HUES48 (cell line): ENCODE results near the gene TEX19.
"Not testable (repeated sequence)": the region's sequence is repeated elsewhere in the genome, so short reads cannot be mapped to it uniquely, and the experiment has no call there.

Experiments used
- H3K27ac ChIP-seq: one replicate; pipeline ENCODE4 v1.7.0; 2013; ENCODE audit warnings: low read depth, low read length, inconsistent platforms
- H3K27me3 ChIP-seq: 2 replicates; pipeline ENCODE4 v1.6.1; 2013; ENCODE audit warnings: mild to moderate bottlenecking, low read length; ENCODE audit not compliant: control insufficient read depth, insufficient read depth
- H3K36me3 ChIP-seq: 2 replicates; pipeline ENCODE4 v1.6.1; 2013; ENCODE audit warnings: low read length; ENCODE audit not compliant: control insufficient read depth, insufficient read depth
- H3K4me1 ChIP-seq: 2 replicates; pipeline ENCODE4 v1.6.1; 2013; ENCODE audit warnings: mild to moderate bottlenecking, low read length; ENCODE audit not compliant: control insufficient read depth, insufficient read depth
- H3K4me3 ChIP-seq: 2 replicates; pipeline ENCODE4 v1.5.1; 2013; ENCODE audit warnings: mild to moderate bottlenecking, low read depth, low read length
- H3K9ac ChIP-seq: 2 replicates; pipeline ENCODE4 v1.6.1; 2013; ENCODE audit warnings: mild to moderate bottlenecking, low read depth, low read length, moderate library complexity
- H3K9me3 ChIP-seq: 2 replicates; pipeline ENCODE4 v1.6.1; 2013; ENCODE audit warnings: low read length; ENCODE audit not compliant: control insufficient read depth, insufficient read depth

TEX19 gene

GRCh38 chr17:82351713-82352488, 7.1 kb upstream of the TEX19 start:
- Histone ChIP-seq H3K4me3 (no peak overlapping the region), H3K4me1 (no peaks in the 10 kb centered on the region; the same call in 1 of the 2 replicates), H3K36me3 (no peaks in the 10 kb centered on the region), H3K27ac (no peak overlapping the region), H3K9me3 (no peaks in the 10 kb centered on the region), H3K9ac (no peak overlapping the region), H3K27me3 (no peaks in the 10 kb centered on the region)

- no peaks in the 10 kb centered on the region for H3K9me3 ChIP-seq
- no peaks in the 10 kb centered on the region; the same call in 1 of the 2 replicates for H3K4me1 ChIP-seq
- H3K4me3 ChIP-seq = no peak overlapping the region
- H3K27me3 ChIP-seq = no peaks in the 10 kb centered on the region
- no peak overlapping the region for H3K27ac ChIP-seq
- H3K9ac ChIP-seq = no peak overlapping the region
- no peaks in the 10 kb centered on the region for H3K36me3 ChIP-seq
These were observed 5.6 kb upstream of the TEX19 start for GRCh38 chr17:82353484-82353883.

- H3K36me3 ChIP-seq = no peaks in the 10 kb centered on the region
- no peaks in the 10 kb centered on the region; the same call in 1 of the 2 replicates for H3K4me1 ChIP-seq
- no peaks in the 10 kb centered on the region for H3K9me3 ChIP-seq
These were observed 4.2 kb upstream of the TEX19 start for GRCh38 chr17:82354804-82355308.

GRCh38 chr17:82355770-82356427, 3.1 kb upstream of the TEX19 start:
- peaks cover 4% of the 10 kb centered on the region; the same call in 1 of the 2 replicates for H3K27me3 ChIP-seq
- H3K9me3 ChIP-seq = no peaks in the 10 kb centered on the region
- no peak overlapping the region for H3K27ac ChIP-seq
- no peak overlapping the region for H3K9ac ChIP-seq
- no peaks in the 10 kb centered on the region; the same call in 1 of the 2 replicates for H3K4me1 ChIP-seq
- H3K4me3 ChIP-seq = no peak overlapping the region
- no peaks in the 10 kb centered on the region for H3K36me3 ChIP-seq

More at GRCh38 chr17:82354804-82355308, 4.2 kb upstream of the TEX19 start:
- peaks cover 4% of the 10 kb centered on the region; the same call in 1 of the 2 replicates for H3K27me3 ChIP-seq
- H3K4me3 ChIP-seq = no peak overlapping the region
- no peak overlapping the region for H3K9ac ChIP-seq
- H3K27ac ChIP-seq = no peak overlapping the region

GRCh38 chr17:82356845-82357355, 2.1 kb upstream of the TEX19 start:
- H3K27ac ChIP-seq = no peak overlapping the region

GRCh38 chr17:82357394-82357793, 1.7 kb upstream of the TEX19 start:
- Histone ChIP-seq H3K27ac (no peak overlapping the region), H3K9ac (no peak overlapping the region), H3K4me1 (no peaks in the 10 kb centered on the region; the same call in 1 of the 2 replicates)

More at GRCh38 chr17:82356845-82357355, 2.1 kb upstream of the TEX19 start:
- Histone ChIP-seq H3K9me3 (no peaks in the 10 kb centered on the region), H3K4me1 (no peaks in the 10 kb centered on the region; the same call in 1 of the 2 replicates), H3K9ac (no peak overlapping the region), H3K36me3 (no peaks in the 10 kb centered on the region), H3K4me3 (no peak overlapping the region), H3K27me3 (peaks cover 4% of the 10 kb centered on the region; the same call in 1 of the 2 replicates)

GRCh38 chr17:82359451-82360074, 516 bp downstream of the TEX19 start:
- not testable (repeated sequence) for H3K4me1 ChIP-seq, H3K36me3 ChIP-seq, H3K27ac ChIP-seq, H3K4me3 ChIP-seq, H3K9ac ChIP-seq, H3K27me3 ChIP-seq, H3K9me3 ChIP-seq

More at GRCh38 chr17:82357394-82357793, 1.7 kb upstream of the TEX19 start:
- Histone ChIP-seq H3K36me3 (no peaks in the 10 kb centered on the region), H3K9me3 (no peaks in the 10 kb centered on the region), H3K4me3 (no peak overlapping the region), H3K27me3 (peaks cover 4% of the 10 kb centered on the region; the same call in 1 of the 2 replicates)

GRCh38 chr17:82361885-82362633, 3.0 kb downstream of the TEX19 start:
- Histone ChIP-seq H3K36me3 (no peaks in the 10 kb centered on the region), H3K27me3 (peaks cover 4% of the 10 kb centered on the region; the same call in 1 of the 2 replicates), H3K4me1 (no peaks in the 10 kb centered on the region), H3K27ac (no peak overlapping the region), H3K9me3 (no peaks in the 10 kb centered on the region), H3K4me3 (no peak overlapping the region), H3K9ac (no peak overlapping the region)

GRCh38 chr17:82365606-82366295, 6.7 kb downstream of the TEX19 start:
- Histone ChIP-seq H3K36me3 (no peaks in the 10 kb centered on the region), H3K9ac (no peak overlapping the region), H3K9me3 (no peaks in the 10 kb centered on the region), H3K4me3 (no peak overlapping the region), H3K4me1 (no peaks in the 10 kb centered on the region), H3K27me3 (peaks cover 13% of the 10 kb centered on the region), H3K27ac (no peak overlapping the region)

- Histone ChIP-seq H3K27ac (no peak overlapping the region), H3K36me3 (no peaks in the 10 kb centered on the region), H3K9me3 (no peaks in the 10 kb centered on the region), H3K27me3 (peaks cover 23% of the 10 kb centered on the region), H3K4me3 (no peak overlapping the region), H3K9ac (no peak overlapping the region), H3K4me1 (no peaks in the 10 kb centered on the region)
These were observed 7.7 kb downstream of the TEX19 start for GRCh38 chr17:82366749-82367148.
